ENCODE data around the gene ARHGAP29.
"Not testable (repeated sequence)": the region's sequence is repeated elsewhere in the genome, so short reads cannot be mapped to it uniquely, and the experiment has no call there.

ARHGAP29 gene

DNA sequence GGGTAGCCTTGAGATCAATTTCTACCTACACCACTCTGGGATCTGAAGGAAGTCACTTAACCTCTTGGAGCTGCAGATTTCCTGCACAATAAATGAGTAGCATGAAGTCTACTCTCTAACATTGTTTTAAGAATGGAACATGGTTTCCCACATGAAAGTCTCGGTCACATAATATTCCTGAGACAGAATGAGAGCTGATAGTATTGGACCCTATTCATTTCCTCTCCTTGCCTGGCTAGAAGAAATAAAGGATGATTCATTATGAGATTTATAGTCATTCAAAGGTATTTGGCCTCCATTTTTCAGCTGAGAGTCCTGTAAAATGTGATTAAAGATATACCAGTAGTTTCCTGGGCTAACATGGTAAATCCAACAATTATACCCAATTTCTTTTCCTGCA lies 56.7 kb downstream of the ARHGAP29 start:
- DNase-seq (ENCODE audit: low read depth in 2 of 2) = no peak

DNA sequence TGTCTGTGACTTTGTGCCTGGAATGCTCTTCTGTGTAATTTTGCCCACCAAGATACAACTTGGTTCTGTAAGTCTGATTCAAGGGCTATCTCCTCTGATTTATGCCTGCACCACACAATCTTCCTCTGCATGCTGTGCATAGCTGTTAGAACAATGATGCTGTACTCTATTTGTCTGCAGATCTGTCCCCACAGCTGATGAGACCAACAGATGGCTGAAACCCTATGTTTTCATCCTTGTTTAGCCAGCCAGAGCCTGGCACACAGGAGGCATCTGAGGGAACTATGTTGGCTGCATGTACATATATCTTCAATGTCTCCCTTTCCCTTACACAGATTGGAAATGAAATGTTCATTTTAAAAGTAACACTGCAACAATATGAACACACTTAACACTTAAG lies 58.5 kb downstream of the ARHGAP29 start:
- no peak for DNase-seq (ENCODE audit: low read depth in 2 of 2)

DNA sequence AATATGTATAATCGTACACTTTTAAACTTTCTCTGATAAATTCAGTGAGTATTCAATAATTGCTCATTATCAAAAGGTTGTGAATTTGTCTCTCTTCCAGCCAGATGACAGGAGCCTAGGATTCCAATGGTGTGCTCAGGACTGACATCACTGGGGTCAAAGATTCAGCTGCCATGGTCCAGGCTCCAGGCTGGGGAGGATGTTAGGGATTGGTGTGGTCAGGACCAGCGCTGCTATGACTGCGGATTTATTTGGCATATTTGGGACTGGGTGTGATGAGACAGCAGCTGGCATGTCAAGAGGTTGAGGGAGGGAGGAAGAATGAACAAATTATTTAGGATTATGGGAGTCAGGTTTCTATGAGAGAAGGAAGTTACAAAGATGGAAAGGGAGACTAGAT lies 68.3 kb downstream of the ARHGAP29 start:
- DNase-seq (ENCODE audit: low read depth in 2 of 2) = no peak

DNA sequence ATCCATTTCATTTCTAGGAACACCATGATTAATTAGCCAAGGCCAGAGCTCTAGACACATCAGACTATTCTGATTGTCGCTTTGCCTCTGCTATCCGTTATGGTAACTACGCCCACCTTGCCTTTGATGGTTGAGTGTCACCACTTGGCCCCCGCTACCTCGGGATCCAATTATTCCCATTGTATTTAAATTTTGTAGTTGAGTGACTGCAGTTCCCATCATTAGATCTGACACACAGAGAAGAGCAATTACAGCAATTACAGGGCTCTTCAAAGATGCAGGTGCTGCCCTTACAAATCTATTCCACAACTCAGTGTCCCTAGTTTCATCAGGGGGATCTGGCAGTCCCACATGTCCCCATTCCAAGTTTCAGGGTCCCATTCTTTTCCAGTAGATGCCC lies 71.5 kb downstream of the ARHGAP29 start:
- DNase-seq (ENCODE audit: low read depth in 2 of 2) = no peak

DNA sequence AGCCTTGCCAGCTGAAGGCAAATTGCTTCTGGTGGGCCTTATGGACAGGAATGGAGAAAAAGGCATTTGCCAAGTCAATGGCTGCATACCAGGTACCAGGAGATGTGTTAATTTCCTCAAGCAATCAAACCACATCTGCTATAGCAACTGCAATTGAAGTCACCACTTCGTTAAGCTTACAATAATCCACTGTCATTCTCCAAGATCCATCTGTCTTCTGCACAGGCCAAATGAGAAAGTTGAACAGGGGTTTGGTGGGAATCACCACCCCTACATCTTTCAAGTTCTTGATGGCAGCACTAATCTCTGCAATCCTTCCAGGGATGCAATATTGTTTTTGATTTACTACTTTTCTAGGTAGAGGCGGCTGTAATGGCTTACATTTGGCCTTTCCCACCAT lies 72.5 kb downstream of the ARHGAP29 start:
- not testable (repeated sequence) for DNase-seq (ENCODE audit: low read depth in 2 of 2)

DNA sequence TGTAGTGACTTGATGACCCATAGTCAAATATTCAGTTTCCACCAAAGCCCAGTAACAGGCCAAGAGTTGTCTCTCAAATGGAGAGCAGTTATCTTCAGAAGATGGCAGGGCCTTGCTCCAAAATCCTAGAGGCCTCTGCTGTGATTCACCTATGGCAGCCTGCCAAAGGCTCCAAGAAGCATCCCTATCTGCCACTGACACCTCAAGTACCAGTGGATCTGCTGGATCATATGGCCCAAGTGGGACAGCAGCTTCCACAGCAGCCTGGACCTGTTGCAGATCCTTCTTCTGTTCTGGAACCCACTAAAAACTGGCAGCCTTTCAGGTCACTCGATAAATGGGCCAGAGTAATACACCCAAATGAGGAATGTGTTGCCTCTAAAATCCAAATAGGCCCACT lies 73.3 kb downstream of the ARHGAP29 start:
- not testable (repeated sequence) for DNase-seq (ENCODE audit: low read depth in 2 of 2)

DNA sequence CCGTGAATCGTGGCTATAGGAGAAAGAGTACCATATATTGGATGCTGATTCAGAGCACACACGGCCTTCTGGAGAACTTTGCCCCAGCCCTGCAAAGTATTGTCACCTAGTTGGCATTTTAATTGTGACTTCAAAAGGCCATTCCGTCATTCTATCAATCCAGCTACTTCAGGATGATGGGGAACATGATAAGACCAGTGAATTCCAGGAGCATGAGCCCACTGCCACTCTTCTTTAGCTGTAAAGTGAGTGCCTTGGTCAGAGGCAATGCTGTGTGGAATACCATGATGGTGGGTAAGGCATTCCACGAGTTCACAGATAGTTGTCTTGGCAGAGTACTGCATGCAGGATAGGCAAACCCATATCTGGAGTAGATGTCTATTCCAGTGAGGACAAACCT lies 74.1 kb downstream of the ARHGAP29 start:
- not testable (repeated sequence) for DNase-seq (ENCODE audit: low read depth in 2 of 2)

DNA sequence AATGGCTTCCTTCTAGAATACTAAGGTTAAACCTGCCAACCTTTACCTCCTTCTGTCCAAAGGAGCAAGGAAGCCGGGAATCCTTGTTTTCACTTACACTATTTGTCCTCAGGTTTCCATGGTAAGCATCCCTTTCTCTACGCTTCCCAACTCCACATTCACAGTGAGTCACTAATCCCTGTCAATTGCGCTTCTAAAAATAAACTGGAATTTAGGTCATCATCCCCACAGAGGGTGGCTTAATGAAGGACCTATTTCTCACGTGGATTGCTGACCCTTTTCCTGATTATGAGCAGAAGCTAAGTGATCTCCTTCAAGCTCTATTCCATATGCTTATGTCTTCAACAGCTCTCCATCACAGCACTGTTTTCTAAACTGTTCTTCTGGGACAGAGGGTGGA lies 76.6 kb downstream of the ARHGAP29 start:
- no peak for DNase-seq (ENCODE audit: low read depth in 2 of 2)

DNA sequence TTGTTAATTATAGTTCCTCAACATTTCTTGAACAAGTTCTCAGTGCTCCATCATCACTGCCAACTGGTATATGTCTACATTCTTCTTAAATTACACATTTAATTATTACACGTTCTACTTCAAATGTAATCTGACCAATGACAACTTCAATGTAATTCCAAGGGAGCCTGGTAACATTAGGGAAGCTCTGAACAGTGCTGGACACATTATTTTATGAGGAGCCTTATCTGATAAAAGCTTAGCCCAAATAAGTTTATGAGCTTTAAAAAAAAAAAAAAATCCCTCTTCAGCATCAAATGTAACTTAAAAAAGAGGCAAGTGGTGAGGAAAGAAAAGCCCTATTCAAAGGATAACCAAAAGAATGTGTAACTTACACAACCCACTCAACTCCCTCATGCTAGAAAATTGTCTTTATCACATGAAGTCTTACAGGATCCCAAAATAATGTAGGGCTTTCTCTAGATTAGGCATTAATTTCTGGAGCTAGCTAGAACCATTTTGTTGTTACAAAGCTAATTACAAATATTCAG lies 81.2 kb downstream of the ARHGAP29 start:
- no peak for DNase-seq (ENCODE audit: low read depth in 2 of 2)

DNA sequence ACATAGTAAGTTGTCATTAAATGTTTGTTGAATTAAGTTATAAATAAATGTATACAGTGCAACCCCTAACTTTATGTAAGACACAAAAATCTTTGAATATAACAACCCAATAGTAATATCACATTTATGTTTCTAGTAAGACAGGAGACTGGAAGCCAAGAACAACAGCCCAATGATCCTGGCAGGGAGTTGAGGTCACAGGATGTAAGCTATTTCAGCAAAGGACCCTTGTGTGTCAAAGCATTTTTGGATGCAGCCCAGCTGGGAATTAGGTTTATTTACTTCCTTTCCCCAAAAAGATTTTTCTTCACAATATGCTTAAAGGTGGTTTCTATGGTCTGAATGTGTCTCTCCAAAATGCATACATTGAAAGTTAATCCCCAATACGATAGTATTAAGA lies 82.4 kb downstream of the ARHGAP29 start:
- no peak for DNase-seq (ENCODE audit: low read depth in 2 of 2)

DNA sequence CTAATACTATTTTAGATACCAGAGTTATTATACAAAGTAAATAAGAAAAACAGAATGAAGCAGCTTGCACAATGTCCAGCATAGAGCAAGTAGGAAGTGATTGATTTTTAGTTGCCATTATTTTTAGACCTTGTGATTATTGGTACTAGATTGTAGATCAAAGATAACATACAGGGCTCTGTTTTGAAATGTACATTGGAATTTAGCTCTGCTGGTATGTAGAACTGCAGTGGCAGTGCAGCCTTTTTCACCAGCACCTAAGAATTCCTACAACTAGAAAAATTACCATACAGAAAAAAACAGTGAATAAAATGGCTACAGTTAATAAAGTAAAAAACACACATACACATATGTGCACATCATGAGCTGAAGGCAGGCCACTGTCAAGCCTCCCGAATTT lies 84.3 kb downstream of the ARHGAP29 start:
- DNase-seq (ENCODE audit: low read depth in 2 of 2) = no peak

DNA sequence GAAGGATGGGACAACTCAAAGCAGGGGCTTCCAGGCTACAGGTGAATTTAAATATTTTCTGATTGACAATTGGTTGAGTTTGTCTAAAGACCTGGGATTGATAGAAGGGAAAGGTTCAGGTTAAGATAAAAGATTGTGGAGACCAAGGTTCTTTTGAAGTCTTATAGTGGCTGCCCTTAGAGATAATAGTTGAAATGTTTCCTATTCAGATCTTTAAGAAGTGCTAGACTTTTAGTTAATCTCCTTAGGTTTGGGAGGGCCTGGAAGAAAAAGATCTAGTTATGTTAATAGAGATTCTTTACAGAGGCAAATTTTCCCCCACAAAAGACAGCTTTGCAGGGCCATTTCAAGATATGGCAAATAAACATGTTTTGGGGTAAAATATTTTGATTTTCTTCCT lies 88.2 kb downstream of the ARHGAP29 start:
- not testable (repeated sequence) for DNase-seq (ENCODE audit: low read depth in 2 of 2)

DNA sequence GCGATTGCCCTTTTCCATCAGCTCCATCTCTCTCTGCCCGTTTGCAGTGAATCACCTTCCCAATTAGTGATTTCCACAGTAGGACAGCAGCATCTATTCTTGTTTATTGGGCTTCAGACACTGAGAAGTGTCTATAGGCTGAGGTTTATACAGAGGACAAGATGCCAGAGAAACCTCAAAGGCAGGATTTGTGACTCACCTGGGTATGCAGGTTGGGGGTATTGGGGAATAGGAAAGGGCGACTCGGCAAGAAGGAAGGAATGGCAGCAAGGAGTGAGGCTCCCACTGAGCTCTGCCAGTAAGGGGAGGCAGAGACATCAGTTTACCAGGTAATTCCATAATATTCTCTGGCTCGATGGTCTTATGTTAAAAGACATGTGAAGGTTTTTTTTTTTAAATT lies 91.1 kb downstream of the ARHGAP29 start:
- DNase-seq (ENCODE audit: low read depth in 2 of 2) = no peak

DNA sequence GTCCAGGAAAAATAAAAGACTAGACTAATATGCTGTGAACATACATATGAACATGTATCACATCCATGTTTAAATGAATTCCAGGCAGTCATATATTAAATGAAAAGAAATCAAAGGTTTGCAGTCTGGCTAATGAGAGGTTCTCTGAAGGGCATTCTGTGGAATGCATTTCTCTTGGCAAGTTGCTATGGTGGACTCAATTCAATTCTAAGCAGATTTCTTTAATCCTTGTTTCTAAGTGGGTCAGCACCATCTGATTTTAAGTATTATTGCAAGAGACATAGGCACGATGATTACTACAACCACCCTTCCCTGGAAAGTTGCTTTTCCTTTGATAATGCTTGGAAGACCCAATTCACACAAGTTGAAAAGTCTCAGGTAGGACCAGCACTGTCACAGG lies 92.5 kb downstream of the ARHGAP29 start:
- DNase-seq (ENCODE audit: low read depth in 2 of 2) = no peak

DNA sequence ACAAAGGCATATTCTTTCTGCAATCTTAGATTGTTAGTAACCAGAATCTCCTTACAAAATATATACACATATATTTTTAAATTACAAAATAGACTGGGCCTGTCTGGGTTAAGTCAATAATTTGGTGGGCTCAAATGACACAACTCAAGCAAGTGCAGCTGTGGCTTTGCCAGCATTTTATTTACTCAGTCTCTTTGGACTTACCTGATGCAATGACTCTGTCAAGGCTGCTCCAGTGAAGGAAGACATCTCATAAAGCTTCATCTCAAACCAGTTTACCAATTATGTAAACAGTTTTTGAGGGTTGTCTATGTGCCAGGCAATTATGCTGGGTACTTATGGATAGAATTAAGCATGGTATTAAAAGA lies 93.6 kb downstream of the ARHGAP29 start:
- no peak for DNase-seq (ENCODE audit: low read depth in 2 of 2)

DNA sequence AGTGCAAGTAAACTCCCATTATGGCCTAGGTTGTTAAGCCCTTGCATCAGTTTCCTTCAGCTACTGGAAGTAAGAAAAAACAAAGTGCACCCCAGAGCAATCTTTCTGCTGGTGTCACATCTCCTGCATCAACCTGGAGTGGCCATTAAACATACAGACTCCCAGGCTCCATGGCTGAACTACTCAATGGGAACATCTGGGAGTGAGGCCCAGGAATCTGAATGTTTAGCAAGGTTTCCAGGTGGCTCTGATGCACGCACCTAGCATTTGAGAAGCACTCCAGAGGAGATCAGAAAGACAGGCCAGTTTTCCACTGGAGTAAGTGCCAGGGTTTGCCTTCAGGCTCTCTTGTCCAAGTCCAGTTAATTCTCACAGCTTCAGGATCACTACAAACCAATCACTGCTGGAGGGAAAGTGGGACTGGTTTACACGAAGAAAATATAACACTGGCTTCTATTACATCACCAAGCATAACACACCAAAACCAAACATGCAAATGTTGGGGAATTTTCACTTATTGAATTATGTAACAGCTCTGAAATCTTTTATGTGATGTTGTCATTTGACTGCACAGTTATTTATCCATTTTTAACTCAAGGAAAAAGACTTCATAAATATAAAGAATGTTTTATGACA lies 94.1 kb downstream of the ARHGAP29 start:
- DNase-seq (ENCODE audit: low read depth in 2 of 2) = no peak

DNA sequence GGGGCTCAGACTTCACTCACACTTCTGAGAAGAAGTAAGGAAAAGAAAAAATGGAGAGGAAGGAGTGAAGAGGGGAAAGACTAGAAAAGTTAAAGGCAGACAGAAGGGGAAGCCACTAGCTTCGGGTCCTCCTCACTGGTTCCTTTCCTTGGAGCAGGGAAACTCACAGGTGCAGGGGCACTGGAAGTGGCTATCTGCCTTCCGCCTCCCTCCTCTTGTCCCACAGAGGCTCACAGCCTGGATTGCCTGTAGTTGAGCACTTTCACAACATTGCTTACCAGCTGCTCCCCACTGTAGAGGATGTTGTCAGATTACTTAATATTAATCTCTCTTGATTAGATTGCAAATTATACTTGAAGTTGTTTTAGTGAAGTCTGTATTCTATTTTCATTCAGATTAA lies 94.8 kb downstream of the ARHGAP29 start:
- no peak for DNase-seq (ENCODE audit: low read depth in 2 of 2)

DNA sequence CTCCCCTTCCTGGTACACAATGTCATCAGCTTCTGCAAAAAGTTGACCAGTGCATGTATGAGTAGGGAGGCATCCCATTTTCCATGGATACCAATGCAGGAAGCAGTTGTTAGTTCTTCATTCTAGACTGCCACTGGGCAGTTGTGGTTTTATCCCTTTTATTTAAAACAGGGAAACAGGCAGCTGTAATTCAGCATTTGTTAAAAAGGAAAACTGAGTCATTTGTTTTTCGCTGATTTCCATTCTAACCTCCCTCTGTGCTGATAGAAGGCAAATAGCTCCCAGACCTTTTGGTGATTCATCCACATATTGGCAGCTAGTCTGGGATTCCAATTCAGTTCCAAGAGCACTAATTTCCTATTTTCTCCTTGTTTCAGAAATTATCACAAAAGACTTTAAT lies 95.4 kb downstream of the ARHGAP29 start:
- no peak for DNase-seq (ENCODE audit: low read depth in 2 of 2)

DNA sequence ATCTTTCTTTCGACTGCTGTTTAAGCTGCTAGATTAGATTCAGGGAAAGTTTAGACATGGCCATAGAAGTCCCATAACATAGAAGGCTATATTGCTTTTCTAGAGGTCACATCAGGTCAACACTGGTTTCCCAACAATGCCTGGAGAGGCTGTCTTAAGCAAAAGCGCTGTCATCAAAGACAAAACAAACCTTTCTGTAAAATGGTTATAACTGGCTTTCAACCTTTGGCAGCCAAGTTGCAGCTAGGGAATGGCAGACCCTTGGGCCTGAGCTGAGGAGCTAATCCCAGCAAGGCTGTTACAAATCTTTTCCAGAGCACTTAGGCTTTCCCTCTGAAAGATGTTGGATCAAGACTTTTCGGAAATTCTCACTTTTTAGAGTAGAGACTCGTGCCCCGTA lies 105.3 kb downstream of the ARHGAP29 start:
- no peak for DNase-seq (ENCODE audit: low read depth in 2 of 2)

DNA sequence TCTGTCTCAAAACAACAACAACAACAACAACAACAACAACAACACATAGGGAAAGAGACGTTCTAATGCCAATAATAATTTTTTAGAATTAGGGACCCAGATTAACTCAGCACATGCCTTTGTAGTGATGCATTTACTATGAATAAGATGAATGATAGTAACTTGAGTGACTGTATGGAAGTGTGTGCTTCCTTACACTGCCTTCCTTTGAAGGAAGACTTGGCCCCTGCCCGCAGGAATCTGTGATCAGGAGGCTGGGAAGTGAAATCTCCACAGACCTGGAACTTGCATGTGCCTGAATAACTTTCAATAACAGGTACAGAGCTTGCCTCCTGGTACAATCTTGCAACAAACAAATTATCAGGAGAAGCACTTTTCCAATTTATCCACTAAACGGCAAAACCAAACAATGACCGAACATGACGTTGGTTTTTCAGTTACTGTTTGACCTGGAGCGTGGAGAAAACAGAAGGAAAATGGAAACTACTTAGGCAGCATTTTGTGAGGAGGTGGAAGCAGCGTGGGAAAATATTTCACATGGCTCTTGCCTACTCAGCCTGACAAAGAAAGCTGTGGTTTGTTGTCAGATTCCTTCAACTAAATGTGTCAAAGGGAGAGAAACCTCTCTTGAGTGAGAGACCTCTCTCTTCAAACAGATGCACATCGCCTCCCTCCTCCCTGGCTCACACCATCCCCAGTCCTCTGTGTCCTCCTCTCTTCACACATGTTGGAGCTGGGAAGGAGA lies 106.4 kb downstream of the ARHGAP29 start:
- no peak for DNase-seq (ENCODE audit: low read depth in 2 of 2)

DNA sequence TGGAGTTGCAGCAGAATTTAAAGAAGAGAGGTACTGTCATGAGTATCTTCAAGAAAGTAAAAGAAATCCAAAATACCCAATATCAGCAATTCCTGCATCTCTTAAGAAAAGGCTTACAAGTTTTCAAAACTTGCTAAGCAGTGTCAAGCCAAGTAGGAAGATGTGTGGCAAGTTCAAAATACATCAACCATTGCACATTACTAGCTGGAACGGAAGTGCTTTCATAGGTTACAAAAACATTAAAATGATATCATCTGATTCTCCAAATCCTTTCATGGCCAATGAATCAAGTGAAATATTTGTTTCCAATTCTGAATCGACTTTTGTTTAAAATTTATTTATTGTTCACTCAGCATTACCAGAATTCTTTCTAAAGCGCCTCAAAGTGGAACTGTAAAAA lies 110.7 kb downstream of the ARHGAP29 start:
- DNase-seq (ENCODE audit: low read depth in 2 of 2) = no peak

DNA sequence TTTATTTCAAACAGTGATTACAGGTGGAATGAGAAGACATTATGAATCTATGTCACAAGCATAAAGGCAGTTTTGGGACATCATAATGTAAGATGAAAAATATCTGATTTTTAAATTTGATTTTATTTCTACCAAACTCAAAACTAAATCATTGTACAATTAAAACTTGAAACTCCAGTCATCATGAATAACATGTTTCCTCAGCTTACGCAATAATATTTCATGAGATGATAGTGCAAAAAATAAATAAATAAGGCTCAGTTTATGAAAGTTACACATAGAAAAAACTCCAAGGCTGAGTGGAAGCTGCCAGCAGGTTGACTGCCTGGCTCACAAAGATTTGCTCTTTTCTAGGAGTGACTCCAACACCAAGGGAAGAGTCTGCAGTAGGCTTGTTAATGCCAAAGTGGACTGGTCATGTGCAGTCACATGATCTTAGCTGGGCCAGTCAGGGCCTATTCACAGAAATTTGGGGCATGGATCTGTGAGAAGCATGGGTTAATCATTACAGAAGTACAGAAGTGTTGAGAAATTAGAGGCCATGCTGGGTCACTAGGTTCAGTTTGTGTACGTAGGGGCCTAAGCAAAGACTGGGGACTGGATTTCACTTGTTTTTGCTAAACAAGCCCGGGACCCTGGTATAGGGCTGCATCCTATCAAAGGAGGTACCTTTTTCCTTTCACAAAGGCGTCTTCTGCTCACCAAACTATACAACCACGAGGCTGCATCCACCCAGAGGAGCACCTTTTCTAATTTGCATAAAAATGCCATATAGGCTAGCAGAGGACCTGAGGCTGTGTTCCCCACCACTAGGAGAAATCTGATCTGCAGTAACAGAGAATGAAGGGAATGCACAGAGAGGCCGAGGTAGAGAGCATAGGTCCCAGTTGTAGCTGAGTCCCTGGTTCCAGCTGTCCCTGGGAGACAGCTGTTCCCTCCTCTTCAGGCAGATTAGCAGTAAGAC lies 111.6 kb downstream of the ARHGAP29 start:
- DNase-seq (ENCODE audit: low read depth in 2 of 2) = no peak
